HG03354 (cell line): Measurements from ENCODE around the gene TLCD2.
"Not testable (repeated sequence)": the region's sequence is repeated elsewhere in the genome, so short reads cannot be mapped to it uniquely, and the experiment has no call there.

ENCODE experiments used
- ATAC-seq: cut with Tn5 transposase; IDR thresholded peaks from one replicate; pipeline ENCODE4 v1.9.1; 2021; ENCODE audit warnings: mild to moderate bottlenecking; ENCODE audit not compliant: unreplicated experiment, poor library complexity, severe bottlenecking

Gene TLCD2

GRCh38 chr17:1699891-1700290 is 10.3 kb downstream of the TLCD2 start:
- not testable (repeated sequence) for ATAC-seq

DNA sequence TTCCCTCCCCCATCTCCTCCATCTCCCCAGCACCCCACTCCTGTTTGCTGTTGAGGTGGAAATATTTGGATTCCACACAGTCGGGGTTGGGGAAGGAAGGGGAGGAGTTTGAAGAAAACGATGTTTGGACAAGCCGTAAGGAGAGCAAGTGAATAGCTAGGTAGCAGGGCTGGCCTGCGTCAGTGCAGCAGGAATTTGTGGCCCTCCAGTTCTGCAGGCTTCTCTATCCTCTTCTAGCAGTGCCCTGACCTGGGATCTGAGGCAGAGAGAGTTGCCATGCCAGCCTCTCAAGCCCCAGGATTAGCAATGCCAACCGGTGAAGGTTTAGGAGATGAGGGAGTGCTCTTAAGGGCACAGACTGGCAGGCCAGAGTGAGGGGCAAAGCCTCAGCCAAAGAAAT is 12.5 kb downstream of the TLCD2 start:
- ATAC-seq = no peak

DNA sequence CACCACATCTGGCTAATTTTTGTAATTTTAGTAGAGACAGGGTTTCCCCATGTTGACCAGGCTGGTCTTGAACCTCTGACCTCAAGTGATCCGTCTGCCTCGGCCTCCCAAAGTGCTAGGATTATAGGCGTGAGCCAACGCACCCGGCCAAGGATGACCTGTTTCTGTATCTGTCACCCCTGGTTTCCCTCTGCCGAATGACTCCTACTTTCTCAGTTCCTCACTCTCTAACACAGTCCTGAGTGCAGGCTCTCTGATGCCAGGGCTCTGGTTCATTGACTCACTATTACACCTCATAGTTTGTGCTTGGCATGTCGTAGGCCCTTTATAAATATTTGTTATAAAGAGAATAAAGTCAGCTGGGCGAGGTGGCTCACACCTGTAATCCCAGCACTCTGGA is 14.8 kb downstream of the TLCD2 start:
- ATAC-seq = no peak

DNA sequence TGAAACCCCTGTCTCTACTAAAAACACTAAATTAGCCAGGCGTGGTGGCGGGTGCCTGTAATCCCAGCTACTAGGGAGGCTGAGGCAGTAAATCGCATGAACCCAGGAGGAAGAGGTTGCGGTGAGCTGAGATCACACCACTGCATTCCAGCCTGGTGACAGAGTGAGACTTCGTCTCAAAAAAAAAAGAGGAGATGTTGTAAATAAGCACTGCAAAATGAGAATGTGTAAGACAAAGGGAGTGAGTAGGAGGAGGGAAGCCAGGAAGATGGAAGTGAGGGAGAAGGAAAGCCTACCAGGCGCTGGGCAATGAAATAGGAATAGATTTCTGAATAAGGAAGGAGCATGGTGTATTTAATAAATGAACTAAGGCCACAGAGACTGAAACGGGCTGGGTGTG is 16.8 kb downstream of the TLCD2 start:
- no peak for ATAC-seq

- ATAC-seq = no peak
Observed at GRCh38 chr17:1690544-1691221, 19.5 kb downstream of the TLCD2 start.

- ATAC-seq = not testable (repeated sequence)
Observed at GRCh38 chr17:1688405-1688804, 21.8 kb downstream of the TLCD2 start.

GRCh38 chr17:1686086-1686485 is 24.1 kb downstream of the TLCD2 start:
- no peak for ATAC-seq

GRCh38 chr17:1684378-1685189 is 25.6 kb downstream of the TLCD2 start, which contains the start of gene PRPF8:
Gene PRPF8, minus strand, starts transcription at chr17:1684867. Its CDS starts 296 bp downstream, at chr17:1684571.
- ATAC-seq = peak; percentile 97

GRCh38 chr17:1683459-1683858 is 26.7 kb downstream of the TLCD2 start:
- no peak for ATAC-seq

DNA sequence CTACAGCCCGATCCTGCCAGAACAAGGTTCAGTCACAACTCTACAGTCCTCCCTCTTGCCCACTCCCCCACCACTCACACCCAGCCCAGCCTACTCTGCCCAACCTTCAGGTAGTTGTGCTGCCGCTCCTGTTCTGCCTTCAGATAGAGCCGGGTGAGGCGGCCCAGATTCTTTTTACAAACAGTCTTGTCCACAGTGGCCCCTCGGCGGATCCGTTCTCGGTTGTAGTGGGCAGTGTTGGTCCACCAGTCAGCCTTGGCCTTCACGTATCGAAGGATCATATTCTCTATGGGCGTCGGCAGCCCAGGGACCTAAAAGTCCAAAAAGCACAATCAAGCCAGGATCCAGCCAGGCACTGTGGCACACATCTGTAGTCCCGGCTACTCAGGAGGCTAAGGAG is 33.8 kb downstream of the TLCD2 start:
- no peak for ATAC-seq

- ATAC-seq = no peak
Observed at GRCh38 chr17:1673041-1673785, 37.0 kb downstream of the TLCD2 start.

- not testable (repeated sequence) for ATAC-seq
Observed at GRCh38 chr17:1663934-1664333, 46.2 kb downstream of the TLCD2 start.

DNA sequence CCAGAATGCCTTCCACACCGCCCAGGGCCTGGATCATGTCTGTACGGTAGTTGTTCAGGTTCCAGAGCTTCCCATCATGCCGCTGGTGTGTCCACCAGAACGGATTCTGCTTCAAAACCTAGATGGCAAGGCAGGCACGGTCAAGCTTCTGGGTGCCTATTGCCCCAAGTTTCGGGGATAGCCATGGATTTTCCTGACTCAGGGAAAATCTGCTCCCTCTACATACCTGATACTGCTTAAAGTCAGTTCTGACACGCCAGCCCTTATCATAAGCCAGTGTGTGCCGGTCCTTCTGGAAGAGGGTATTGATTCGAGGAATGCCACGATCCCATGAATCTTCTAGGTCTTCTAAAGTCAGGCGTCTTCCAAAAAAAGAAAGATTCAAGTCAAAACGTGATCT is 49.1 kb downstream of the TLCD2 start:
- ATAC-seq = no peak

- no peak for ATAC-seq
Observed at GRCh38 chr17:1658100-1658499, 52.1 kb downstream of the TLCD2 start.

DNA sequence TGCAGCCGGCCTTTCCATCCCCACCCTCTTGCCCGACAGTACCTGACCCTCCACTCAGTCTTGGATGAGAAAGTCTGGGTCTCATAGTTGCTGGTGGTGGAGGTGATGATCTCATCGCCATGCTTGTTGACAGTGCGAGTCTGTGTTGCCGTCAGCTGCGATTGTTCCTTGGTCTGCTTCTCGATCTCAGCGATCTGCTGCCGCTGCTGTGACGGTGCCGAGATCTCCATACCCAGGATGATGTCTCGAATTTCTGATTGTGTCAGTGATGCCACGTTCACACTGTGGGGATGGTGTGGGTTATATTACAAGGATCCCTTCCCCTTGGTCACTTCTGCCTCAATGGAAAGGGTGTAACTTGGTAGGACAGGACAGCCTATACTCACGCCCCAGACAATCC is 56.4 kb downstream of the TLCD2 start:
- no peak for ATAC-seq

DNA sequence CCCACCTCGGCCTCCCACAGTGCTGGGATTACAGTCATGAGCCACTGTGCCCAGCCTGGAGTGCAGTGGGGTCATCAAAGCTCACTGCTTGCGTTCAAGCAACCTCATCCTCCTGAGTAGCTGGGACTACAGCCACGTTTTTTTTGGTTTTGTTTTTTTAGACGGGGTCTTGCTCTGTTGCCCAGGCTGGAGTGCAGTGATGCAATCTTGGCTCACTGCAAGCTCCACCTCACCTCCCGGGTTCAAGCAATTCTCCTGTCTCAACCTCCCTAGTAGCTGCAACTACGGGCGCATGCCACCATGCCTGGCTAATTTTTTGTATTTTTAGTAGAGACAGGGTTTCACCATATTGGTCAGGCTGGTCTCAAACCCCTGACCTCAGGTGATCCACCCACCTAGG is 57.4 kb downstream of the TLCD2 start:
- not testable (repeated sequence) for ATAC-seq
